Retina (tissue), 1 donor: ENCODE data around the gene HIRA.
A peak's percentile ranks its signal among the peaks of the same experiment; 100 is the strongest.

Experiments
- DNase-seq: peaks from one replicate; pipeline ENCODE4 v3.0.0-alpha.2; 2016

Gene HIRA

DNA sequence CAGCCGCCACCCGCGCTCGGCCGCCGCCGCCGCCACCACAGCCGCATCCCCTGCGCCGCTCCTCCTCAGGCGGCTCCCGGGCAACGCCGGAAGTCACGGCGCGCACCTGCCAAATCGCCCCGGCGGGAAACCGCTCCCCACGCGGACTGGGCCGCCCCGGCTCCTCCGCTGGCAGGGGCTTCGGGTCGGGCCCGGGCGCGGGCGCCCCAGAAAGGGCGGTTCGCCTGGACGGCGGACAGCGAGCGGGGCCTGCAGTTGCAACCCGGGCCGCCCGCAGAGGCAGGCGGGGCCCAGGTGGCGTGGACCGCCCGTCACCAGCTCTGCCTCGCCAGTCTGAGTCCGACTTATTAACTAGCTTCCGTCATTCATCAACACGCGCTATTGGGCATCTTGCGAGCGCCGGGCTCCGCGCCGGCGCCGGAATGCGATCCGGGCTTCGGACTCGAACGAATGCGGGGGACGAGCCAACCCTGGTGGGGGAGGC, at the start of gene HIRA:
Gene HIRA (minus strand): TSS at position 85 of the 484 bp plus-strand sequence. CDS start 257 bp downstream, outside the sequence.
- peak; percentile 94 for DNase-seq

GRCh38 chr22:19480789-19481188, 49.3 kb upstream of the HIRA start:
- DNase-seq = no peak

- DNase-seq = no peak
These were observed 48.6 kb upstream of the HIRA start for GRCh38 chr22:19480173-19480568.

DNA sequence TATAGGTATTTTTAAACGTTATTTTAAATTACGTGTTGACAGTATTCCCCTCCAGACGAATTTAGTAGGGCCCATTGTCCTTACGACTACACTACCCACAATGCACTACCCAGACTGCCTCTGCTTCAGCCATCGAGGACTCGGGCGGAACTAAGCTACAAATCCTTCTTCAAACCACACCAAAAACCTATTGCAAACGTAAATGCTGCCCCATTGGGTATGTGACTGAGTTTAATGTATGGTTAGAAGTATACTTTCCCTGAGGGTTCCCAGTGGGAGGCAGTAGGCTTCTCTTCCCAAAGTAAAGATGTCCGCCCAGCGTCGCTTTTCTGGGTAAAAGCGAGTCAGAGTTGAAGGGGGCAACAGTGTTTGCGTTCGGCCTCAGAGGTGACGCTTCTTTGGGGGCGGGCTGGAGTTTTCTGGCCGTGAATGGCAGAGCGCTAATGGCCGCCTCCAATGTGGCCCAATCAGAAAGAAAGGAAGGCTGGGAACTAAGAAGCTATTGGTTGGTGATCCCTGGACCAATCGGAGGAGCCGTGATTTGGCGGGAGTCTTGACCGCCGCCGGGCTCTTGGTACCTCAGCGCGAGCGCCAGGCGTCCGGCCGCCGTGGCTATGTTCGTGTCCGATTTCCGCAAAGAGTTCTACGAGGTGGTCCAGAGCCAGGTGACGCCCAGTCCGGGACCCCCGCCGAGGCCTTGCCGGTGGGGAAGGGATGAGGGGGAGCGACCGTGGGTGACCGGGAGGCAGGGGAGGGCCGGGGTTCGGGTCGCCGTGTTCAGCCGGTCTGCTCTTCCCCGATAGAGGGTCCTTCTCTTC, 48.0 kb upstream of the HIRA start, which contains the start of gene CDC45:
Gene CDC45 (plus strand): TSS at position 566 of the 818 bp plus-strand sequence. CDS start 49 bp downstream, at position 615.
- DNase-seq = peak; percentile 100

DNA sequence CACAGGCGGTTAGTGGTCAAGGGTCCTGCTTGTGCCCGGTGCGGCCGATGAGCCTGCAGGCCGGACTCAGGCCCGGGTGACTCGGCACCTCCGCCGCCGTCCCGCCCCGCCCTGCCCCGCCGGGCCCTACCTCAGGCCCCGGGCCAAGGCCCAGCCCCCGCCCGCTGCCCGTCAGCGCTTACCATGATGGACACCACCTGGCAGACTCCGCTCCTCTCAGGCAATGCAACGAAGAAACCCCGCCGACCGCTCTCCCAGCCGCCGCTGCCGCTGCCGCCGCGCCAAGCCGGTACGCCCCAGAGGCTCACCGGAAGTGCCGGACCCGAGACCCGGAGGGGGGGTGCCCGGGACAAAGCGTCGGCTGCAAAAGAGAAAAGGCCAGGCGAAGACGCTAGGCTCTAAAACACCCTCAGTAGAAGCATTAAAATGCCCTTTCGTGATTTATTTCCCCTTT, 47.4 kb upstream of the HIRA start, which contains the start of gene UFD1:
Gene UFD1 (minus strand): TSS at position 293 of the 454 bp plus-strand sequence. CDS start 108 bp downstream, at position 185.
- DNase-seq = no peak

GRCh38 chr22:19478045-19478900, 46.7 kb upstream of the HIRA start:
- DNase-seq = no peak

- no peak for DNase-seq
These were observed 46.0 kb upstream of the HIRA start for GRCh38 chr22:19477321-19478044.

DNA sequence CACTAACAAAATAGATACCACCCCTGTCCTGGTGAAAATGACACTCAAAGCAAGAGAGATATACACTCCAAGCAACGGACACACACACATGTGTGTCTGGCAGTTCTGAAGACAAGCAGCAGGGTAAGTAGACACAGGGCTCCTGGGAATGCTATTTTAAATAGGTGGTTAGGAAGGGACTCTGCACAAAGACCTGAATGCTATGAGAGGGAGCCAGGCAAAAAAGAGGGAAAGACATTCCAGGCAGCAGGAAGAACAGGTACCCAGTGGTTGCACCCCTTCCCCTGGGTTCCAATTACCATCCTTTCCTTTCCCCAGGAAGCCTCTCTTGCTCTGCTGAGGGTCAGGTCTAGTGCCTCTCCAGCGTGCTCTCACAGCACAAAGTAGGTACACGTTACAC, 44.5 kb upstream of the HIRA start:
- no peak for DNase-seq

- DNase-seq = no peak
These were observed 42.0 kb upstream of the HIRA start for GRCh38 chr22:19473578-19473977.

- DNase-seq = no peak
These were observed 40.7 kb upstream of the HIRA start for GRCh38 chr22:19472233-19472632.

- DNase-seq = no peak
These were observed 40.0 kb upstream of the HIRA start for GRCh38 chr22:19471572-19471971.

GRCh38 chr22:19470010-19470409, 38.5 kb upstream of the HIRA start:
- no peak for DNase-seq

DNA sequence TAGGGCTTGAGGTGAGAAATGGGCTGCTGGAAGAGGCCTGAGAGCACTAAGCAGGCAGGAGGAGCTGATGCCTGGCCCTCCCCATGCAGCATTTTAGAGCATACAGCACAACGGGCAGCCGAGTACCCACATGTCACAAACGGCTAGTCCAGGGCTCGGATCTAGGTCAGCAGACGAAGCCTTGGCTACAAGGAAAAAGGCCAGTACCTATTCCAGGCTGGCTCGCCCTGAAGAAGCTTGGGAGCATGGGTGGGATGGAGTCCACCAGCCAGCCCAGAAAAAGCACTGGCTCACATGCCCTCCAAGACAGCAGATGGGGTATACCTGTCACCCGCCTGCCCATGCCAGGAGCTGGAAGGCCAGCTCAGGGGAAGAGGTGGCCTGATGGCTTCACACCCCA, 37.9 kb upstream of the HIRA start:
- no peak for DNase-seq

GRCh38 chr22:19467912-19468311, 36.4 kb upstream of the HIRA start:
- DNase-seq = no peak

GRCh38 chr22:19466848-19467752, 35.6 kb upstream of the HIRA start:
- DNase-seq = no peak

GRCh38 chr22:19466126-19466716, 34.7 kb upstream of the HIRA start:
- no peak for DNase-seq

- DNase-seq = no peak
These were observed 33.4 kb upstream of the HIRA start for GRCh38 chr22:19464975-19465374.

DNA sequence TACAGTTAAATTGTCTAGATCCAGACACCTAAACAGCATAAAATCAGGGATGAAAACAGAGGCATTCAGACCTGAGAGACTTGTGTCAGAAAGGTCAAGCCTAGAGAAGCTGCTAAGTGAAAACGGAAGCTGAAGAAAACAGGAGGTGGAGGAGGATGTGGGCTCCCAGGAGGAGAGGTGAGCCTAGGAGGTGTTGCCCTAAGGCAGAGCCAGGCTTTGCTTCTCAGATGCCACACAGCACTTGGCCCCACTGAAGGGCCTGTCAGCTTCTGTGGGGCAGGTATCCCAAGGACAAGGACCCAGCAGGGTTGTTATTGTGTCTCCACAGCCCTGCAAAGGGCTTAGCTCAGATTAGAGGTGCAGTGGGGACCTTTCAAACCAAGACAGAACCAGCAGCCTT, 33.0 kb upstream of the HIRA start:
- no peak for DNase-seq

DNA sequence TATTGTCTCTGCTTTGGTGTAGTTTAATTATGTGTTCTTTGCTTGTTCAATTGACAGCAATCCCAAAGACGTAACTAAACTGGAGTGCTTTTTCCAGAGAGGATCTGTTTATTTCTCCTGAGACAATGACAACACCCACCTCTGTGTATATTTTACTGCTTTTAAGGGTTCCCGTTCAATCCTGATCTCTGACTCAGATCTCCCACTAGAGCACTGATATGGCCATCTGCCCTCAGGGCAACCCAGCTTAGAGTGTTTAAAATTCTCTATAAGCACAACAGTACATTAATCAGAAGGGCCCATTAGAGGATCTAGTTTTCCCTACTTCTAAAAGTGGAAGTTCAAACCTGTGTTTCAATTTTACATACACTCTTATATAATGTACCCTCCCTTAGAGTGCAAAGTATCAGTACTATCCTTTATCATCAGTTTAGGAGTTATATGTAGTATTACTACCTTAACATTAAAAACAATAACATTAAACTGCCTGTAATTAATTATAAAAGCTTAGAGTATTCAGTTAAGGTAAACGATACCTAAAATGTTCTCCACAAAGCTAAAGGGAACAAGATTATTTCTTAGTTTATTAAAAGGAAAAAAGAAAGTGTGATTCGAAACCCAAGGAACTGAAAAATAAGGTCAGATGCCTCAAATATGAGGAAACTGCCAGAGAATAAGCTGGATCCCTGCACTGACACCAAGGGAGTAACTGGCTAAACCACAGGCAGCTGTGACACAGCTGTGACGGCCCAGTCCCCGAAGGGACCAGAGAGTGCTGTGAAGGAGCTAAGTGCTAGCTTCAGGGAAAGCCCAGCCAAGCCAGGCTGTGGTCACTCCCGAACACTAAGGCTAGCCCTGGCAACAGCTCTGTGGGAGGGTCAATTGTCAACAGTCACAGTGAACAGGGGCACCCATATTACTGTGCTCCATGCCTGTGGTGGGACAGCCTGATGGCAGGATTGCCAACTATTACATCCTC, 32.2 kb upstream of the HIRA start:
- DNase-seq = peak; percentile 20

DNA sequence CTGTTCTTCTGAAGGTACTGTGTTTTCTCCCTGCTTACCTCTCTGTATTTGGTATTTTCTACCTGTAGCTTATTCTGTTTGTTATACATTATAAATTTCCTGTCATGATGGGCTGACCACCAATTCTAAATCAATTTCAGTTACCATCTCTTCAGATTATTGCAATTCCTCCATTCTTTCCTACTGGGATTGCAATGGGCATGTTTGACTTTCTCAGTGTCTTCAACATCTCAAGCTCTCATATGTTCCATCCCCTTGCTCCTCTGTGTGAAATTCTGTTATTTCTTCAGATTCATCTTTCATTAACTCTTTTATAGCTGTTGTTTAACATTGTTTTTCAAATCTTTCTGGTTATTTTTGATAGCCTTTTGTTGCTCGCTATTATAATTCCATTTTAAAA, 31.5 kb upstream of the HIRA start:
- DNase-seq = no peak
